Stimulated activated CD4-positive, alpha-beta T cell treated with anti-CD3 and anti-CD28 coated beads, Interleukin-15, amount 100 ng/mL, for 48 hours (primary cell): ENCODE measurements around the gene STYXL1.

Experiments
- DNase-seq, 2 donors: peaks; one replicate each; pipeline ENCODE4 v3.0.0-alpha.2; 2020; ENCODE audit warnings: low read depth in 2 of 2

The STYXL1 gene

GRCh38 chr7:75993689-75994387 lies 54.0 kb downstream of the STYXL1 start:
- no peak for DNase-seq

- no peak for DNase-seq
Observed at GRCh38 chr7:75992083-75992755, 55.6 kb downstream of the STYXL1 start.

- DNase-seq = no peak
Observed at GRCh38 chr7:75991531-75992082, 56.2 kb downstream of the STYXL1 start.

GRCh38 chr7:75989500-75990388 lies 58.1 kb downstream of the STYXL1 start:
- no peak for DNase-seq

GRCh38 chr7:75988568-75989499 lies 59.0 kb downstream of the STYXL1 start:
- DNase-seq = no peak

GRCh38 chr7:75987805-75988567 lies 59.8 kb downstream of the STYXL1 start:
- no peak for DNase-seq

GRCh38 chr7:75987026-75987804 lies 60.6 kb downstream of the STYXL1 start:
- no peak for DNase-seq

GRCh38 chr7:75986147-75986781 lies 61.5 kb downstream of the STYXL1 start:
- DNase-seq = no peak

- no peak for DNase-seq
Observed at GRCh38 chr7:75985518-75986146, 62.2 kb downstream of the STYXL1 start.

- no peak for DNase-seq
Observed at GRCh38 chr7:75985009-75985517, 62.7 kb downstream of the STYXL1 start.

GRCh38 chr7:75984130-75985008 lies 63.4 kb downstream of the STYXL1 start:
- DNase-seq = no peak

- no peak for DNase-seq
Observed at GRCh38 chr7:75983471-75984129, 64.2 kb downstream of the STYXL1 start.

GRCh38 chr7:75982306-75983064 lies 65.3 kb downstream of the STYXL1 start:
- no peak for DNase-seq

- no peak for DNase-seq
Observed at GRCh38 chr7:75981453-75982305, 66.1 kb downstream of the STYXL1 start.

- no peak for DNase-seq
Observed at GRCh38 chr7:75981203-75981452, 66.7 kb downstream of the STYXL1 start.
